ENCODE measurements around the gene OR51T1.

DNA sequence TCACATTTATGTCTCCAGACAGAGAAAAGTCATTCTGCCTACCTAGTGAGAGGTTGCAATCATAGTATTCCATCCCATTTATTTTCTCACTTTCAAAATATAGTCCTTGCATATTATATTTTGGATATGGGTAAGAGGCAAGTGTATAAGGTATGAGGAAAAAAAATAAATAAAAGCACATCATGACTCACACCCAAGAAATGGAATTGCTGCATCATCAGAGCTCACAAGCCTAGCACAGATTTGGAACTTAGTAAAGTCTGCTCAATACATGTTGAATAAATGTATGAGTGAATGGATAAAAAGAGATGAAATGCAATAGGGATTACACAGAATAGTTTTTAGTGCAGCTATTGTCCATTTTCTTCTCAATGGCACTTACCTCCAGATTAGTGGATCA, 44.9 kb downstream of the OR51T1 start:
- TF ChIP-seq, protein P1, sequence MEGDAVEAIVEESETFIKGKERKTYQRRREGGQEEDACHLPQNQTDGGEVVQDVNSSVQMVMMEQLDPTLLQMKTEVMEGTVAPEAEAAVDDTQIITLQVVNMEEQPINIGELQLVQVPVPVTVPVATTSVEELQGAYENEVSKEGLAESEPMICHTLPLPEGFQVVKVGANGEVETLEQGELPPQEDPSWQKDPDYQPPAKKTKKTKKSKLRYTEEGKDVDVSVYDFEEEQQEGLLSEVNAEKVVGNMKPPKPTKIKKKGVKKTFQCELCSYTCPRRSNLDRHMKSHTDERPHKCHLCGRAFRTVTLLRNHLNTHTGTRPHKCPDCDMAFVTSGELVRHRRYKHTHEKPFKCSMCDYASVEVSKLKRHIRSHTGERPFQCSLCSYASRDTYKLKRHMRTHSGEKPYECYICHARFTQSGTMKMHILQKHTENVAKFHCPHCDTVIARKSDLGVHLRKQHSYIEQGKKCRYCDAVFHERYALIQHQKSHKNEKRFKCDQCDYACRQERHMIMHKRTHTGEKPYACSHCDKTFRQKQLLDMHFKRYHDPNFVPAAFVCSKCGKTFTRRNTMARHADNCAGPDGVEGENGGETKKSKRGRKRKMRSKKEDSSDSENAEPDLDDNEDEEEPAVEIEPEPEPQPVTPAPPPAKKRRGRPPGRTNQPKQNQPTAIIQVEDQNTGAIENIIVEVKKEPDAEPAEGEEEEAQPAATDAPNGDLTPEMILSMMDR (IDR thresholded peaks at IDR 0.05; ENCODE audit: low read depth, low read length, poor library complexity, severe bottlenecking), result no peak
- no peak for TF ChIP-seq EZH2phosphoT487 (IDR thresholded peaks at IDR 0.05; ENCODE audit: borderline replicate concordance, low read length)
